GM12891 (cell line): ENCODE data around the gene C4orf46.

ENCODE experiments used
- PAX5 ChIP-seq: IDR thresholded peaks from 2 replicates; pipeline ENCODE4 v1.6.1; 2011; ENCODE audit warnings: low read length, moderate library complexity, mild to moderate bottlenecking; ENCODE audit not compliant: insufficient read depth, severe bottlenecking
- POLR2A ChIP-seq: IDR thresholded peaks from 2 replicates; pipeline ENCODE4 v1.6.1; 2011; ENCODE audit warnings: low read depth, low read length, control low read depth
- POLR2AphosphoS5 ChIP-seq: IDR thresholded peaks from 2 replicates; pipeline ENCODE4 v1.6.1; 2011; ENCODE audit warnings: low read depth, low read length, control low read depth
- POU2F2 ChIP-seq: IDR thresholded peaks from 2 replicates; pipeline ENCODE4 v1.6.1; 2011; ENCODE audit warnings: low read depth, mild to moderate bottlenecking, control low read depth, low read length, moderate library complexity
- SPI1 ChIP-seq: IDR thresholded peaks from 2 replicates; pipeline ENCODE4 v1.6.1; 2011; ENCODE audit warnings: low read depth, low read length, control low read depth
- TAF1 ChIP-seq: IDR thresholded peaks from 2 replicates; pipeline ENCODE4 v1.6.1; 2011; ENCODE audit warnings: low read depth, low read length, control low read depth

DNA sequence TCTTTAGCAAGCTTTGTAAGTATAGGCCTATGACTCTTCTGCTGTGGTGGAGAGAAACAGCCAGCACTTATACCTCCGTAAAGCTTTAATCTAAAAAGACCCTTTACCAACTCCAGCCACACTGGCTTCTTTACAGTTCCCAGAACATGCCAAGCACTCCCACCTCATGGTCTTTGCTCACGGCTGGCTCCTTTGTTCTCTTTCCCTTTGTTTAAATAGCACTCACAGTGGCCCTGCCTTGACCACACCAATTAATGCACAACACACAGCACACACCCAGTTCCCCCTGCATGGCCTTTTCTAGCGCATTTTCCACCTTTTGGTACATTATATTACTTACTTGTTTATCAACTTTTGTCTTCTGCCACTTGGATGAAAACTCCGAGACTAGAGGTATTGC, 32.6 kb upstream of the C4orf46 start:
- TF ChIP-seq PAX5: no peak
- no peak for TF ChIP-seq POLR2AphosphoS5
- TF ChIP-seq POLR2A: no peak
- TF ChIP-seq TAF1: no peak
- TF ChIP-seq SPI1: no peak
- TF ChIP-seq POU2F2: no peak
